Measurements from ENCODE around the gene MELK. TPM values are rescaled to one million over a fixed set of nuclear protein-coding genes. Genes with fewer than 3 reads are reported as not detected.
"Not testable (repeated sequence)": the region's sequence is repeated elsewhere in the genome, so short reads cannot be mapped to it uniquely, and the experiment has no call there.

Gene MELK
- 71.9 and 74.2 TPM in 2 replicates for total RNA-seq (2014; rRNA removed)
- polyA plus RNA-seq (2012), result 25.9 TPM

DNA sequence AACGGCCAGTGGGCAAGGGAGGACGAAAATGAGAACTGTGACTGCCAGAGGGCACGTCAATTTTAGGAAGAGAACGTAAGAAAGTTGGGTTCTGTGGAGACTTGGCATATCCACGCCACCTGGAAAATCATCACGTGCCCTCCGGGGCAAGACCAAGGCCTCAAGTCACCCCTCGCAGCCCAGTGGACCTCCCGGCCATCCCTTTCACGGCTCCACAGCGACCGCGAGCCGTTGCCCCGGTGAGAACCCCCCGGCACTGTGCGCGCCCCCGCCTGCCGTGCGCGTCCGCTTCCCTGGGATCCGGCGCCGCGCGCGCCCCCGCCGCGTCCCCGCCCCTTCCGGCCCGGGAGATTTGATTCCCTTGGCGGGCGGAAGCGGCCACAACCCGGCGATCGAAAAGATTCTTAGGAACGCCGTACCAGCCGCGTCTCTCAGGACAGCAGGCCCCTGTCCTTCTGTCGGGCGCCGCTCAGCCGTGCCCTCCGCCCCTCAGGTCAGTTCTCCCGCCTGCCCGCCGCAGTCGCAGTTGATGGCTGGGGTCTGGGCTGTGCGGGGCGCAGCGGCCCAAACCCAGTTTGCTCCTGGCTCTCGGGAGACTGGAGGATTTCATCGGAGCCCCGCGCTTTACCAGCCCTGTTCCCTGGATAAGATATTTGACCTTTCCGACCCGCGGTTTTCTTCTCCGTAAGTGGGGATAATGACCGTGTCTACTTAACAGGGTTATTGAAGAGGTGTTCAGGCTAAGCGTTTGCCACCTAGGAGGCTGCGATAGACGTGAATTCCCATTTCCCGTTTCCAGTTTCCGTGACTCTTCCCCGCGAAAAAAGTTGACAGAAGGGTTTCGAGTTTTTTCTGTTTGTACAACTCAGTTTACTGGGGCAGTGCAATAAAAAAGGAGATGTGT lies at the start of gene MELK:
Gene MELK, plus strand, starts transcription at position 381 of the 904 bp plus-strand sequence. CDS start 8,787 bp downstream, outside the sequence.
- peak; percentile 75 for DNase-seq (ENCODE audit: low read depth)

GRCh38 chr9:36530224-36530623 lies 42.5 kb upstream of the MELK start:
- no peak for DNase-seq (ENCODE audit: low read depth)

DNA sequence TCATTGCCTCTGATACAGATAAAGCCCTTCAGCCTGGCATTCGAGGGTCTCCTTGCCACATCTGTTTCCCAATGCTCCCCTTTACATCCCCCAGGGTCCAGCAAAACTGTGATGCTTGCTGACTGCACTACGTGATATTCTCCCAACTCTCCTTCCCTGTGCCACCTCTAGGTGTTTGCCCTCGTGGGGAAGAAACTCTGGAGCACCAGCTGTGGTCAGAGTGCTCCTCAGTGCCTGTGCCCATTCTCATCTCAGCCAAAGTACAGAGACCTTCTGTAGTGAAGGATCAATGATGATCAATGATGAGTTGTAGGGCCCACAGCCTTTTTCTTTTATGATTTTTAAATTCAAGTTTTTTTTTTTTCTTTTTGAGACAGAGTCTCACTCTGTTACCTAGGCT lies 40.3 kb upstream of the MELK start:
- no peak for DNase-seq (ENCODE audit: low read depth)

GRCh38 chr9:36533726-36534125 lies 39.0 kb upstream of the MELK start:
- DNase-seq (ENCODE audit: low read depth), result not testable (repeated sequence)

DNA sequence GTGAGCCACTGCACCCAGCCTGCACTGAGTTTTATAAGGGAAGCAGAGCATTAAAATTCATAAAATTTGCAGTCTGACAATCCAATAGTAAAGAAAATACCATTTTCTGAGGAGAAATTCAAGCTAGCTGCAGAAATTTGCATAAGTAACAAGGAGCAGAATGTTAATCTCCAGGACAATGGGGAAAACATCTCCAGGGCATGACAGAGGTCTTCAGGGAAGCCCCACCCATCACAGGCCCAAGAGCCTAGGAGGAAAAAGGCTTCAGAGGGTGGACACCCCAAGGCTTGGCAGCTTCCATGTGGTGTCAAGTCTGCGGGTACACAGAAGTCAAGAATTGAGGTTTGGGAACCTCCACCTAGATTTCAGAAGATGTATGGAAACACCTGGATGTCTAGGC lies 37.6 kb upstream of the MELK start:
- DNase-seq (ENCODE audit: low read depth), result no peak

DNA sequence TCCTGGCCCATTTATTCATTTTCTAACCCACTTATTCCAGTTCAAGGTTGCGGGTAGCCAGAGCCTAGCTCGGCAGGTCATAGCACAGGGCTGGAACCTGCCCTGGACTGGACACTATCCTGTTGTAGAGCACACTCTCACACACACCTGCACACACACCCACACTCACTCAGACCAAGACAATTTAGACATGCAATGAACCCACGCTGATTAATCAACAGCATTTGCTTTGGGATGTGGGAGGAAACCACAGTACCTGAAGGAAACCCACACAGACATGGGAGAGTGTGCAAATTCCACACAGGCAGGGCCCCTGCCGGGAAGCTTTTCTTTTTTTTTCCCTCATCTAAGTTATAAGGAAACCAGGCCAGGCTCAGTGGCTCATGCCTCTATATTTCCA lies 34.8 kb upstream of the MELK start:
- DNase-seq (ENCODE audit: low read depth), result no peak

- DNase-seq (ENCODE audit: low read depth), result no peak
These were observed 30.3 kb upstream of the MELK start for GRCh38 chr9:36542355-36542754.

- DNase-seq (ENCODE audit: low read depth), result peak; percentile 43
These were observed 28.8 kb upstream of the MELK start for GRCh38 chr9:36543916-36544315.

DNA sequence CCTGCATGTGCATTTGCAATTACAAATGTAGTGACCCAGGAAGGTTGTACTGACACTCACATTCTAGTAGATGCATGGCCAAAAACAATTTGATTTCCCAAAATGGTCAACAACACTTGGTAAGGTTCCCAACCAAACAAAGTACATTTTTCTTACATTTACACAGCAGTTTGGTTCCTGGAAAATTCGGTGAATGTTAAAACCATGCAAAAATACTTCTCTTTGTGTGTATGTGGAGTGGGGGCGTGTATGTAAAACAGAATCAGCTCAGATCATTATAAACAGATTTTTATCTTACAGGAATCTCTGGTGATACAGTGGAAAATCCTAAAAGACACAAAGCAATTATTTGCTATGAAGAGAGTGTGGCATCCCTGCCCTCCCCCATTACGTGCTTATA lies 25.1 kb upstream of the MELK start:
- DNase-seq (ENCODE audit: low read depth), result no peak

GRCh38 chr9:36548454-36548853 lies 24.2 kb upstream of the MELK start:
- no peak for DNase-seq (ENCODE audit: low read depth)

GRCh38 chr9:36550135-36550534 lies 22.6 kb upstream of the MELK start:
- no peak for DNase-seq (ENCODE audit: low read depth)

DNA sequence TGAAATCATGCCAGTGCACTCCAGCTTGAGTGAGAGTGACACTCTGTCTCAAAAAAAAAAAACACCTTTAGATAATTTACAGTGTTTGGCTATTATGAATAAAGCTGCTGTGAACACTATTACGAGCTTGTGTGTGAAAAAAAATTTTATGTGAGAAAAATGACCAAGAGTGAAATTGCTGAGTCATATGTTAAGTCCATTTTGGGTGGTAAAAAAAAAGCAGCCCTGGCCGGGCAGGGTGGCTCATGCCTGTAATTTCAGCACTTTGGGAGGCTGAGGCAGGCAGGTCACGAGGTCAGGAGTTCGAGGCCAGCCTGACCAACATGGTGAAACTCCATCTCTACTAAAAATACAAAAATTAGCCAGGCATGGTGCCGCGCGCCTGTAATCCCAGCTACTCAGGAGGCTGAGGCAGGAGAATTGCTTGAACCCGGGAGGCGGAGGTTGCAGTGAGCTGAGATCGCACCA lies 22.0 kb upstream of the MELK start:
- peak; percentile 7 for DNase-seq (ENCODE audit: low read depth)

GRCh38 chr9:36551129-36551528 lies 21.6 kb upstream of the MELK start:
- DNase-seq (ENCODE audit: low read depth), result no peak

- no peak for DNase-seq (ENCODE audit: low read depth)
These were observed 20.8 kb upstream of the MELK start for GRCh38 chr9:36551910-36552309.

GRCh38 chr9:36559036-36559695 lies 13.5 kb upstream of the MELK start:
- DNase-seq (ENCODE audit: low read depth), result peak; percentile 6

DNA sequence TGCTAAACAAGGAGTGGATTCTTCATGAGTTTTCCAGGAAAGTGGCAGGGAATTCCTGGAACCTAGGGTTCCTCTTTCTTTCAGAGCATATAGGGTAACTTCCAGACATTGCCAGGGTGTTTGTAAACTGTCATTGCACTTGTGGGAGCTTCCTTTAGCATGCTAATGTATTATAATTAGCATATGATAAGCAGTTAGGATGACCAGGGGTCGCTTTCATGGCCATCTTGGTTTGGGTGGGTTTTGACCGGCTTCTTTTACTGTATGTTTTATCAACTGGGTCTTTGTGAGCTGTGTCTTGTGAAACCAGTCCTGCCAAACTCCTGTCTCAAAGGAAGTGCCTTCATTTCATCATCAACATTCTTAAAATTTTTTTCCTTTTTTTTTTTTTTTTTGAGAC lies 11.9 kb upstream of the MELK start:
- no peak for DNase-seq (ENCODE audit: low read depth)

GRCh38 chr9:36562801-36563200 lies 9.9 kb upstream of the MELK start:
- not testable (repeated sequence) for DNase-seq (ENCODE audit: low read depth)

DNA sequence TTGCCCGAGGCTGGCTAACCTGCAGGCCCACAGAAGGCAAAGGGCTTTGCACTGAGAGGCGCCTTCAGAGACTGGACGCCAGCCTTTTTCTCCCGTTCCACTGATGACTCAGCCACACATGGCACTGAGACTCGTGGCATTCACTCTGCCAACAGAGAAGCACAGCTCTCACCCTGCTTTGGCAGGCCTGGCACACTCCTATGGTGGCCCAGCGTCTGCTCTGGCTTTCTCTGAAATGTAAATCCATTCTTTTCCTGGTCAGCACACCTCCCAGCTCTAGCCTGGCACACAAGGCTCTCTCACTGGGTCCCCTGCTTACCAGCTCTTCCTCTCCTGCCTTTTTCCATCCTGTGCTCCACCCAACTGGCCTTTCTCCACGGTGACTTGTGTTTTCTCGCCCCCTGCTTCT lies 5.9 kb upstream of the MELK start:
- DNase-seq (ENCODE audit: low read depth), result peak; percentile 80

GRCh38 chr9:36568681-36569080 lies 4.0 kb upstream of the MELK start:
- not testable (repeated sequence) for DNase-seq (ENCODE audit: low read depth)

GRCh38 chr9:36571333-36571732 lies 1.4 kb upstream of the MELK start:
- DNase-seq (ENCODE audit: low read depth), result no peak

GRCh38 chr9:36574045-36574444 lies 1.4 kb downstream of the MELK start:
- DNase-seq (ENCODE audit: low read depth), result not testable (repeated sequence)

GRCh38 chr9:36575411-36575882 lies 2.8 kb downstream of the MELK start:
- DNase-seq (ENCODE audit: low read depth), result peak; percentile 60
